GM12878 (cell line): Measurements from ENCODE around the gene LTBP3. TPM values are rescaled to one million over a fixed set of nuclear protein-coding genes. Genes with fewer than 3 reads are reported as not detected.
A peak's percentile ranks its signal among the peaks of the same experiment; 100 is the strongest.

Experiments used
- BCL11A ChIP-seq: IDR thresholded peaks from 2 replicates; pipeline ENCODE4 v1.6.1; 2011; ENCODE audit warnings: low read depth, low read length
- BMI1 ChIP-seq: fragments of 450-650 bp; IDR thresholded peaks from 2 replicates; pipeline ENCODE4 v1.6.1; 2016; ENCODE audit warnings: mild to moderate bottlenecking, moderate library complexity, borderline replicate concordance
- PAX5 ChIP-seq: IDR thresholded peaks from 2 replicates; pipeline ENCODE4 v1.6.1; 2011; ENCODE audit warnings: low read depth, low read length, borderline replicate concordance
- PAX8 ChIP-seq: fragments of 450-650 bp; IDR thresholded peaks from 2 replicates; pipeline ENCODE4 v1.6.1; 2017; ENCODE audit warnings: mild to moderate bottlenecking, moderate library complexity
- POLR2AphosphoS5 ChIP-seq: IDR thresholded peaks from 2 replicates; pipeline ENCODE4 v1.6.1; 2011; ENCODE audit warnings: mild to moderate bottlenecking, low read length, inconsistent platforms
- PRDM15 ChIP-seq: fragments of 450-650 bp; formaldehyde crosslinking; IDR thresholded peaks from 2 replicates; pipeline ENCODE4 v1.4.0; 2020; ENCODE audit warnings: mild to moderate bottlenecking, moderate library complexity
- SMAD1 ChIP-seq: fragments of 450-650 bp; IDR thresholded peaks from 2 replicates; pipeline ENCODE4 v1.6.1; 2018; ENCODE audit warnings: mild to moderate bottlenecking, low read depth; ENCODE audit not compliant: partially characterized antibody
- SP1 ChIP-seq: IDR thresholded peaks from one replicate; pipeline ENCODE4 v1.6.1; 2011; ENCODE audit warnings: low read depth, low read length
- SPI1 ChIP-seq: IDR thresholded peaks from 2 replicates; pipeline ENCODE4 v1.6.1; 2011; ENCODE audit warnings: low read depth, mild to moderate bottlenecking, low read length, moderate library complexity, borderline replicate concordance; ENCODE audit not compliant: insufficient read depth
- TCF7 ChIP-seq: IDR thresholded peaks from 2 replicates; pipeline ENCODE4 v1.6.1; 2014; ENCODE audit warnings: antibody characterized with exemption, borderline replicate concordance
- polyA plus RNA-seq, 11 experiments: library from polyadenylated mRNA; depleted of rRNA in 4 of 11; unstranded in 6 of 11; stranded (reverse) in 5 of 11; fragments of >200 nt; fragmentation: Nextera tagmentation in 4 of 11; fragmentation: Illumina TruSeq in 1 of 11; extraction: Ambion mirVana in 4 of 11; extraction: Trizol in 1 of 11; gene quantifications; 1 replicate in 1 of 11; 2 replicates in 10 of 11; pipeline versions ENCODE4 v1.2.1 to v1.2.3, GENCODE V29; 2011 to 2016; ENCODE audit warnings: inconsistent platforms in 2 of 11, missing spikeins in 2 of 11, low read depth in 1 of 11
- total RNA-seq, 4 experiments: library from RNA; depleted of rRNA in 3 of 4; stranded (reverse); fragments of >200 nt in 3 of 4; fragmentation: Illumina TruSeq in 1 of 4; extraction: Trizol in 1 of 4; gene quantifications; 2 replicates each; pipeline versions ENCODE4 v1.2.1 to v1.2.3, GENCODE V29; 2013 to 2021
- TF ChIP-seq, protein P1 (sequence below): fragments of 450-650 bp; IDR thresholded peaks from 2 replicates; pipeline ENCODE4 v1.6.1; 2017; ENCODE audit warnings: mild to moderate bottlenecking, moderate library complexity

LTBP3 gene
- total and polyA plus RNA-seq, 10 of the 15 experiments (the other 5 are each of a cell fraction or from before 2014, with no cell fraction given), result 2.2 to 12.2 (median 6.2) TPM; not detected in 2

GRCh38 chr11:65492637-65493366 is 65.4 kb downstream of the LTBP3 start (continued):
- TF ChIP-seq, protein P1, sequence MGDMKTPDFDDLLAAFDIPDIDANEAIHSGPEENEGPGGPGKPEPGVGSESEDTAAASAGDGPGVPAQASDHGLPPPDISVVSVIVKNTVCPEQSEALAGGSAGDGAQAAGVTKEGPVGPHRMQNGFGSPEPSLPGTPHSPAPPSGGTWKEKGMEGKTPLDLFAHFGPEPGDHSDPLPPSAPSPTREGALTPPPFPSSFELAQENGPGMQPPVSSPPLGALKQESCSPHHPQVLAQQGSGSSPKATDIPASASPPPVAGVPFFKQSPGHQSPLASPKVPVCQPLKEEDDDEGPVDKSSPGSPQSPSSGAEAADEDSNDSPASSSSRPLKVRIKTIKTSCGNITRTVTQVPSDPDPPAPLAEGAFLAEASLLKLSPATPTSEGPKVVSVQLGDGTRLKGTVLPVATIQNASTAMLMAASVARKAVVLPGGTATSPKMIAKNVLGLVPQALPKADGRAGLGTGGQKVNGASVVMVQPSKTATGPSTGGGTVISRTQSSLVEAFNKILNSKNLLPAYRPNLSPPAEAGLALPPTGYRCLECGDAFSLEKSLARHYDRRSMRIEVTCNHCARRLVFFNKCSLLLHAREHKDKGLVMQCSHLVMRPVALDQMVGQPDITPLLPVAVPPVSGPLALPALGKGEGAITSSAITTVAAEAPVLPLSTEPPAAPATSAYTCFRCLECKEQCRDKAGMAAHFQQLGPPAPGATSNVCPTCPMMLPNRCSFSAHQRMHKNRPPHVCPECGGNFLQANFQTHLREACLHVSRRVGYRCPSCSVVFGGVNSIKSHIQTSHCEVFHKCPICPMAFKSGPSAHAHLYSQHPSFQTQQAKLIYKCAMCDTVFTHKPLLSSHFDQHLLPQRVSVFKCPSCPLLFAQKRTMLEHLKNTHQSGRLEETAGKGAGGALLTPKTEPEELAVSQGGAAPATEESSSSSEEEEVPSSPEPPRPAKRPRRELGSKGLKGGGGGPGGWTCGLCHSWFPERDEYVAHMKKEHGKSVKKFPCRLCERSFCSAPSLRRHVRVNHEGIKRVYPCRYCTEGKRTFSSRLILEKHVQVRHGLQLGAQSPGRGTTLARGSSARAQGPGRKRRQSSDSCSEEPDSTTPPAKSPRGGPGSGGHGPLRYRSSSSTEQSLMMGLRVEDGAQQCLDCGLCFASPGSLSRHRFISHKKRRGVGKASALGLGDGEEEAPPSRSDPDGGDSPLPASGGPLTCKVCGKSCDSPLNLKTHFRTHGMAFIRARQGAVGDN, result peak; percentile 48; the same call in 1 of the 2 replicates
- TF ChIP-seq PAX5 (peak; percentile 66; the same call in 1 of the 2 replicates), POLR2AphosphoS5 (peak; percentile 38; the same call in 1 of the 2 replicates), PAX8 (no peak), SMAD1 (peak; percentile 12), BCL11A (peak; percentile 46; the same call in 1 of the 2 replicates), BMI1 (peak; percentile 35; the same call in 1 of the 2 replicates), PRDM15 (CRISPR knock-in tag) (no peak), SP1 (peak; percentile 26), TCF7 (no peak; the same call in 1 of the 2 replicates), SPI1 (peak; percentile 36; the same call in 1 of the 2 replicates)
